ENCODE measurements around the gene NXPH3.

- TF ChIP-seq EZH2 (IDR thresholded peaks at IDR 0.05; ENCODE audit: insufficient read depth, poor library complexity, severe bottlenecking) (no peak), EZH2phosphoT487 (IDR thresholded peaks at IDR 0.05; ENCODE audit: insufficient read depth, low read depth) (no peak)
Measured at GRCh38 chr17:49571283-49571682, 4.4 kb upstream of the NXPH3 start.
